Prostate gland (tissue), 2 donors: ENCODE measurements around the gene MPZ. TPM values are rescaled to one million over a fixed set of nuclear protein-coding genes. Genes with fewer than 3 reads are reported as not detected.

Experiments
- DNase-seq: peaks from one replicate; pipeline ENCODE4 v3.0.0-alpha.2; 2019; ENCODE audit warnings: low spot score
- H3K27ac ChIP-seq, 2 donors: fragments of 200-600 bp; sonication (generic); 2 replicates each; pipeline ENCODE4 v1.5.1; 2017 to 2019
- H3K27me3 ChIP-seq: fragments of 200-600 bp; sonication (generic); replicated peaks from 2 replicates; pipeline ENCODE4 v1.5.1; 2019; ENCODE audit not compliant: insufficient read depth
- H3K36me3 ChIP-seq, 2 donors: fragments of 200-600 bp; sonication (generic); 1 replicate in 1 of 2; 2 replicates in 1 of 2; pipeline versions ENCODE4 v1.5.1 to v1.8.1; 2017 to 2019
- H3K4me1 ChIP-seq: fragments of 200-600 bp; sonication (generic); replicated peaks from 2 replicates; pipeline ENCODE4 v1.5.1; 2019
- H3K4me3 ChIP-seq, 2 donors: fragments of 200-600 bp; sonication (generic); 2 replicates each; pipeline ENCODE4 v1.5.1; 2017 to 2019
- H3K9me3 ChIP-seq: fragments of 200-600 bp; sonication (generic); 2 replicates; pipeline ENCODE4 v1.5.1; 2017
- POLR2A ChIP-seq: fragments of 450-650 bp; IDR thresholded peaks from one replicate; pipeline ENCODE4 v1.6.1; 2016; ENCODE audit warnings: antibody characterized with exemption, mild to moderate bottlenecking
- POLR2AphosphoS5 ChIP-seq: sonication (generic); formaldehyde crosslinking; IDR thresholded peaks from one replicate; pipeline ENCODE4 v1.6.1; 2017; ENCODE audit warnings: antibody characterized with exemption
- WGBS: methylation state at CpG from one replicate; pipeline ENCODE4 v1.1.5; 2018; 5-methylcytosine and 5-hydroxymethylcytosine counted together
- intact Hi-C: fragments of 100-400 bp; cut with DNase I; formaldehyde crosslinking; loops from one replicate; pipeline ENCODE4 v1.14.2; 2022
- total RNA-seq, 2 donors: library from RNA; depleted of rRNA; stranded (reverse); fragments of >200 nt; gene quantifications; one replicate each; pipeline ENCODE4 v1.1.0, GENCODE V29; 2016
- TF ChIP-seq, protein P1 (sequence below), 4 experiments: fragments of 200-600 bp in 2 of 4; fragments of 450-650 bp in 2 of 4; sonication (generic) in 2 of 4; IDR thresholded peaks; 1 replicate in 3 of 4; 2 replicates in 1 of 4; pipeline ENCODE4 v1.5.1; 2016 to 2019; ENCODE audit warnings: antibody characterized with exemption in 4 of 4, mild to moderate bottlenecking in 2 of 4, moderate library complexity in 2 of 4

MPZ gene
- total RNA-seq, 2 donors from 2014 or later, result 2.2 to 7.3 TPM

GRCh38 chr1:161290779-161291178, 19.0 kb downstream of the MPZ start:
- Histone ChIP-seq H3K4me1 (no peaks in the 10 kb centered on the region), H3K9me3 (no peaks in the 10 kb centered on the region), H3K4me3 (no peak overlapping the region), H3K27me3 (no peaks in the 10 kb centered on the region), H3K36me3 (no peaks in the 10 kb centered on the region), H3K27ac (no peak overlapping the region)
- no peak for DNase-seq
- intact Hi-C loops, result no loop called here
- WGBS, result 89% methylated on average over 1 of the region's 1 CpG
- TF ChIP-seq, protein P1, sequence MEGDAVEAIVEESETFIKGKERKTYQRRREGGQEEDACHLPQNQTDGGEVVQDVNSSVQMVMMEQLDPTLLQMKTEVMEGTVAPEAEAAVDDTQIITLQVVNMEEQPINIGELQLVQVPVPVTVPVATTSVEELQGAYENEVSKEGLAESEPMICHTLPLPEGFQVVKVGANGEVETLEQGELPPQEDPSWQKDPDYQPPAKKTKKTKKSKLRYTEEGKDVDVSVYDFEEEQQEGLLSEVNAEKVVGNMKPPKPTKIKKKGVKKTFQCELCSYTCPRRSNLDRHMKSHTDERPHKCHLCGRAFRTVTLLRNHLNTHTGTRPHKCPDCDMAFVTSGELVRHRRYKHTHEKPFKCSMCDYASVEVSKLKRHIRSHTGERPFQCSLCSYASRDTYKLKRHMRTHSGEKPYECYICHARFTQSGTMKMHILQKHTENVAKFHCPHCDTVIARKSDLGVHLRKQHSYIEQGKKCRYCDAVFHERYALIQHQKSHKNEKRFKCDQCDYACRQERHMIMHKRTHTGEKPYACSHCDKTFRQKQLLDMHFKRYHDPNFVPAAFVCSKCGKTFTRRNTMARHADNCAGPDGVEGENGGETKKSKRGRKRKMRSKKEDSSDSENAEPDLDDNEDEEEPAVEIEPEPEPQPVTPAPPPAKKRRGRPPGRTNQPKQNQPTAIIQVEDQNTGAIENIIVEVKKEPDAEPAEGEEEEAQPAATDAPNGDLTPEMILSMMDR (IDR thresholded peaks at IDR 0.05), result no peak
- TF ChIP-seq POLR2A, result no peak
- no peak for TF ChIP-seq POLR2AphosphoS5

GRCh38 chr1:161287482-161288054, 22.2 kb downstream of the MPZ start:
- TF ChIP-seq POLR2A (no peak), POLR2AphosphoS5 (no peak)
- TF ChIP-seq, protein P1 (IDR thresholded peaks at IDR 0.05), result no peak
- 88% methylated on average over 3 of the region's 3 CpGs for WGBS

DNA sequence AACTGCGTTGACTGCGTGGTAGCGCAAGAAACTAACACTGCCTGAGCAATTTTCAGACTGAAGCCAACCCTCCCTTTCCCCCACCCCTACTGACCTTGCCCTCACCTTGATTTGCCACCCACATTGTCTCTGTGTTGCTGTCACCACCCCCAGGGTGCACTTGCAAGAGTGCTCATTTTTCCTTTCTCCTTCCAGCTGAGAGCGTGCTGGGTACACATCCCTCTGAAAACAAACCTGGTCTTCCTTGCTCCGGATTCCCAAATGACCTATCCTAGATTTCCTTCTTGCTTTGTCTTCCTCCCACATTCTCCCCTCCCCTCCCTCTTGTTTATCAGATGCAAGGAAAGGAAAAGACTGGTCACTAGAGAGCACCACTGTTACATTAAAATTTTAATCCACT, 24.2 kb downstream of the MPZ start:
- intact Hi-C loops, result no loop called here
- no peak for DNase-seq
- Histone ChIP-seq H3K4me1 (no peaks in the 10 kb centered on the region), H3K9me3 (no peaks in the 10 kb centered on the region), H3K27ac (no peak overlapping the region), H3K27me3 (no peaks in the 10 kb centered on the region), H3K36me3 (no peaks in the 10 kb centered on the region), H3K4me3 (no peak overlapping the region)
- TF ChIP-seq POLR2A (no peak), POLR2AphosphoS5 (no peak)
- TF ChIP-seq, protein P1 (IDR thresholded peaks at IDR 0.05), result no peak
- WGBS, result 62% methylated on average over 5 of the region's 5 CpGs

More at GRCh38 chr1:161287482-161288054, 22.2 kb downstream of the MPZ start:
- Histone ChIP-seq H3K27me3 (no peaks in the 10 kb centered on the region), H3K4me1 (no peaks in the 10 kb centered on the region), H3K36me3 (no peaks in the 10 kb centered on the region), H3K27ac (no peak overlapping the region), H3K4me3 (no peak overlapping the region), H3K9me3 (no peaks in the 10 kb centered on the region)
- DNase-seq, result no peak
- intact Hi-C loops, result no loop called here

DNA sequence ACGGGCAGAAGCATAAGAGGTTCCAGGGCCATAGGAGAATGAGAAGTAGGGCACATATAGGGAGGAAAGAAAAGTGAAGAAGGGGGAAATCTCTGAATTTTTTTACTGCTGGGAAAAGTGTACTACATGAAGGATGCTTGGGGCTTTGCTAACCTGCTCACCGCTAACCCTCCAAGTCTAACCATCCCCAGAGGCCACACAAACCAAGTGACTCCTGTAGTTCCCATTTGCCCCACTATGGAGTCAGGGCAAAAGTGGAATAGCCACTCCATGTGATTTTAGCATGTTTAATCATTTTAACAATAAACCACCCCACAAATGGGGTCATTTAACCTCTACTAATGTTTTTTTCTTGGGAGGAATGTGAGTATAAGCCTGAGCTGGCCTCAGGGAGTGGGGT, 24.7 kb downstream of the MPZ start:
- H3K4me1 ChIP-seq, result no peaks in the 10 kb centered on the region
- H3K4me3 ChIP-seq, result no peak overlapping the region
- 95% methylated on average over 2 of the region's 2 CpGs for WGBS
- no peak for DNase-seq
- no peaks in the 10 kb centered on the region for H3K9me3 ChIP-seq
- H3K27me3 ChIP-seq, result no peaks in the 10 kb centered on the region
- H3K27ac ChIP-seq, result no peak overlapping the region
- intact Hi-C loops, result no loop called here
- TF ChIP-seq POLR2A, result no peak
- TF ChIP-seq, protein P1 (IDR thresholded peaks at IDR 0.05), result no peak
- no peak for TF ChIP-seq POLR2AphosphoS5
- no peaks in the 10 kb centered on the region for H3K36me3 ChIP-seq

- TF ChIP-seq POLR2AphosphoS5 (no peak), POLR2A (no peak)
- TF ChIP-seq, protein P1 (IDR thresholded peaks at IDR 0.05), result no peak
- Histone ChIP-seq H3K27me3 (no peaks in the 10 kb centered on the region), H3K4me3 (no peak overlapping the region), H3K27ac (no peak overlapping the region), H3K4me1 (no peaks in the 10 kb centered on the region), H3K9me3 (no peaks in the 10 kb centered on the region), H3K36me3 (no peaks in the 10 kb centered on the region)
- no peak for DNase-seq
- 96% methylated on average over 1 of the region's 1 CpG for WGBS
- intact Hi-C loops, result no loop called here
Measured at GRCh38 chr1:161282991-161283390, 26.8 kb downstream of the MPZ start.
